DMS153 (cell line): ENCODE data around the gene GUF1.

ENCODE experiments used
- DNase-seq: peaks from one replicate; lab custom pipeline; 2025; lab: John Stamatoyannopoulos, UW

Gene GUF1, protein sequence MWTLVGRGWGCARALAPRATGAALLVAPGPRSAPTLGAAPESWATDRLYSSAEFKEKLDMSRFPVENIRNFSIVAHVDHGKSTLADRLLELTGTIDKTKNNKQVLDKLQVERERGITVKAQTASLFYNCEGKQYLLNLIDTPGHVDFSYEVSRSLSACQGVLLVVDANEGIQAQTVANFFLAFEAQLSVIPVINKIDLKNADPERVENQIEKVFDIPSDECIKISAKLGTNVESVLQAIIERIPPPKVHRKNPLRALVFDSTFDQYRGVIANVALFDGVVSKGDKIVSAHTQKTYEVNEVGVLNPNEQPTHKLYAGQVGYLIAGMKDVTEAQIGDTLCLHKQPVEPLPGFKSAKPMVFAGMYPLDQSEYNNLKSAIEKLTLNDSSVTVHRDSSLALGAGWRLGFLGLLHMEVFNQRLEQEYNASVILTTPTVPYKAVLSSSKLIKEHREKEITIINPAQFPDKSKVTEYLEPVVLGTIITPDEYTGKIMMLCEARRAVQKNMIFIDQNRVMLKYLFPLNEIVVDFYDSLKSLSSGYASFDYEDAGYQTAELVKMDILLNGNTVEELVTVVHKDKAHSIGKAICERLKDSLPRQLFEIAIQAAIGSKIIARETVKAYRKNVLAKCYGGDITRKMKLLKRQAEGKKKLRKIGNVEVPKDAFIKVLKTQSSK

DNA sequence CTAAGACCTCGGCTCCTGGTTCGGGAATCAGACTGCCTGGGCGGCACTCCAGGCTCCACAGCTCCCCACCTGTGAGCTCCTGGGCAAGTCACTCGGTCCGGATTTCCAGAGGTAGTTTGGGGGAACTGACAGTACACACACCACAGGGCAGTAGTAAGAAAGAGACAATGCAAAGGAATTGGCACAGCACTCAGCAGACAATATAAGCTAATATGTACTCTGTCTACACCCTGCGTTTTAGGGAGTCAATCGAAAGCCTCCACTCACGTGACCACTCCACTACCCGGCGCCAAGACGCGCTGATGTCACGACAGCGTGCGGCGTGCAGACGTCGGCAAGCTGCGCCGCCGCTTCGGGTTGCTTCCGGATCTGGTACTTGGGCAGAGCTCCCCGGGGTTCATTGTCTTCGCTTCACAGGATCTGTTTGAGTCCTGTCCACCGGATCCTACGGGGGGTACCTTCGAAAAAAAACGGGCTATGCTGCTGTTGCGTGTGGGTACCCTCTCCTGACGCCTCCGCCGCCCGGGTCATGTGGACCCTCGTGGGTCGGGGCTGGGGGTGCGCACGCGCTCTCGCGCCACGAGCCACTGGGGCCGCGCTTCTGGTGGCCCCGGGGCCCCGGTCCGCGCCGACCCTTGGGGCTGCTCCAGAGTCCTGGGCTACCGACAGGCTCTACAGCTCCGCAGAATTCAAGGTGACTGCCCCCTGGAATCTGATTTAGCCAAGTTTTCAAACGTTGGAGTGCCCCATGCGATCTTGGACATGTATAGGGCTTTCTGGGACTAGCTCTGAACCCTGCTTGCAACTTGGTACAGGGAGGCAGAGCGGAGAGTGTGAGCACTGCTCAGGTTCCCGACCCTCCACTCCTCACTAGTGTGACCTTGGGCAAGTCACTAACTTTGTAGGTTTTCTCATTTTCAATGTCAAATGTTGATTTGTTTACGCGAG is at the start of gene GUF1:
Gene GUF1 (plus strand): TSS at position 327 of the 948 bp plus-strand sequence. CDS start 203 bp downstream, at position 530.
- peak; percentile 48 for DNase-seq

DNA sequence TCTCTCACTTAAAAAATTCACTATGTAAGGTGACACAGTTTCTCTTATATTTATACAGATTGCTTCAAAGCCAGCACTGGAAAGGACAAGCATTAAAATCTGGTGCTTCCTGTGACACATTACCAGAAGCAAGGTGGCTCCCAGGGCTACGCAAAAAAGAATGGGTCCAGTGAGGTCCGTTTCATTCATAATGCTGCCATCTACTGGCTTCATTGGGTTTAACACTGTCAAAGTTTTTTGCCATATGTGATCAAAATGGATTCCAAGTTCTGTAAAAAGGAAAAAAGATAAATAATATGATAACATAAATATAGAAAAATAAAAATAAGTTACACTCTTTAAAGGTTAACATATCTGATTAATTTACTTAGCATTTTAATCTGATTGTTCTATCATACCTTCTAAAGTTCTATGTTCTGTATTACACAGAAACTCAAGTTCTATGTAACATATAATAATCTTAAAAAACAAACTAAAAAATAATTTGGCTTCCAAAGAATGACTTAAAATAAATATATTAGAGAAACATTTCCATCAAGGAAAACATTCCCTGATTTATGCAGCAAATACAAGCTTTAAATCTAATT is 48.8 kb upstream of the GUF1 start:
- DNase-seq, result no peak

DNA sequence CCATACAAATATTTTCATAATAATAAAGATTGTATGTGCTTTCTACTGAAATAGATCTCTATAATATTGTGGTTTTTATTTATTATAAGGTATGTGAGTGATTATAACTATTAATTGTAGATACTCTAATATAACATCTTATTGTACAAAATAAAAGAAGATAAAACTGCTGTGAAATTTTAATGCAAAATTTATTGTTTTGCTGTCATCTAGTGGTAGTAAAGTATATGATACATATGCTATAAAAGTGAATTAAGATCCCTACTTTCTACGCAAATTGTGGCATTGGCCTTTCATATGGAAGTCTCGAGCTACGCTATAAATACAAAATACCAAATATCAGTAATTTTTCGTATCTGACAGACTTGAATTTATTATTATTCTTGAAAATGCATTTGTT is 46.1 kb upstream of the GUF1 start:
- no peak for DNase-seq

DNA sequence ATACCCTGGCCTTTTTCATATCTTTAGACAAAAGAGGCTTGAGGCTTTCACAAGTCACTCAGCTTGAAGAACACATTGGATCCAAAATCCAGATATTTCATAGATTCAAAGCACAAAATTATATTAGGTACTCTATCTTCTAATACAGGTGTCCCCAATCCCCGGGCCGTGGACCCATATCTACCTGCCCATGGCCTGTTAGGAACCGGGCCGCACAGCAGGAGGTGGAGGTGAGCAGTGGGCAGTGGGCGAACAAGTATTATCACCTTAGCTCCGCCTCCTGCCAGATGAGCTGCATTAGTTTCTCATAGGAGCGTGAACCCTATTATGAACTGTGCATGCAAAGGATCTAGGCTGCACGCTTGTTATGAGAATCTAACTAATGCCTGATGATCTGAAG is 45.5 kb upstream of the GUF1 start:
- DNase-seq, result no peak

DNA sequence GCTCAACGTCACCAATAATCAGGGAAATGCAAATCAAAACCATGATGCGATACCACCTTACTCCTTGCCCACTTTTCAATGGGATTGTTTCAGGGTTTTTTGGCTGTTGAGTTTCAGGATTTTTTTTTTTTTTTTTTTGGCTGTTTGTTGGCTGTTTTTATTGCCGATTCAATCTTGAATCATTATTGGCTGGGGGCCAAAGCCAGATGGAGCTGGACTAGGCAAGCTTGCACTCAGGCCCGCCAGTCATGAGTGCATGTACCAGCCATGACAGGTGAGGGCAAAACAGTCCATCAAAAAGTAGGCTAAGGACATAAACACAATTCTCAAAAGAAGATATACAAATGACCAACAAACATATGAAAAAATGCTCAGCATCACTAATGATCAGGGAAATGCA is 40.1 kb upstream of the GUF1 start:
- DNase-seq, result no peak

DNA sequence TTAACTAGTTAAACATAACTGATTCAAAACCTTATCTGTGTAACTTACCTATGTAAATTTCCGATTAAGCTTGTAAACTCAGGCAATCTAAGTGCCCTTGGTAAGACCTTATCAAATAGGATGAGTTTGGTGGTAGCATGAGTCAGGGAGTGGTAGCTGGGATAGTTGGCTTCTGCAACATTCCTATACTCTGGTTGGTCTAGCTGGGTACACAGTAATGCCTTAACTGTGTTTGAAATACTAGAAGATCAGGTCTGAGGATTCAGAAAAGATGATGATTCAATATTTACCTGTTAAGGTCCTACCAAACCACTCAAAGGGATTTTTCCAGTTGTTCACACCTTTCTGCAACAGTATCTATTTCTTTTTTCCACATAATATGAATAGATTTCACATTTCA is 32.1 kb upstream of the GUF1 start:
- DNase-seq, result no peak

DNA sequence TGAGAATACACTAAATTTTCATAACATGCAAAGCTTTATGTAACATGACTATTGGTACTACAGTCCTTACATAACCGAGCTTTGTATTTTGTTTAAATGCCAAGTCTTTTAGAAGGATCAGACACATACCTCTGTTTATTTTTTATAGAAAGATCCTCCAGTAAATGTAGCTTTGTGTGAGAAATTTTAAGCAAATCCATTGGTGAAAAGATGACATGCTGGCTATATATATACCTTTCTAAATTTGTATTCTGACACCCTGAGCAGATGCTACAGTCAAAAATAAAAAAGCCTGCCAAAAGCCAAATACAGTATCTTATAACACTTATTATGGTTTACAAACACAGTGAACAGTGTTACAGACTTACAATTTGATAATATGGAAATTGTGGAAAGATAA is 26.8 kb upstream of the GUF1 start, which contains the start of gene YIPF7:
Gene YIPF7 (minus strand): TSS at position 201 of the 400 bp plus-strand sequence. CDS start 1,525 bp downstream, outside the sequence.
- DNase-seq, result no peak

DNA sequence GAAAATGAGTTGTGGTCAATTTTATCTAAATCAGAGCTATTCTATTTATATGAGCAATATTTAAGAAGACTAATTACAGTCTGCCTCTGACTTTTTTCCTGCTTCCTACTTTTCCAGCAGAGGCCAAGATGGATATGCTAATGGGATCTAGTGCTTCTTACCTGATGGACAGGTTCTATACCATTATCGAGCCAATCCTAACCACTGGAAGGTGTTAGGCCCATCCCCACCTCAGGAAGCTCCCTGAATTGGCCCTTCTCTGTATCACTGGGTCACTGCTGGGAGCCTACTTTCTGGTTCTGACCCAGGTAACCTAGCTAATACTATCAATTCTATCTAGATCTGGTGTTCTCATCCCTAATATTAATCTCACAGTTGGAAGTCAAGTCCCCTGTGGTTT is 26.2 kb upstream of the GUF1 start:
- no peak for DNase-seq

DNA sequence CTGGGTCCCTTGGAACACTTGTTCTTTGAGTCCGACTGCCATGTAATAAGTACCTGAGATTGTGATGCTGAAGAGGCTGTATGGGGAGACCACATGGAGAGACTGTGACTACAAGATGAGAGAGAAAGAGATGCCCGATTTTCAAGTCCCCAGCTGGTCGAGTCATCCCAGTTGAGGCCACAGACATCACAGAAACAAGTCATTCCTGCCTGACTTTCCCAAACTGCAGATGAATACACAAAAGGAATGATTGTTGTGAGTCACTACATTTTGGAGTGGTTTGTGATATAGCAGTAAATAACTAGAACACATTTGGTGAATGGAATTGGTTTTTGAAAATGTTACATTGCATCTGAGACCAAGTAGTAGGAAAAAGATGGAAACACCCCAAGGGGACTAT is 17.8 kb upstream of the GUF1 start:
- DNase-seq, result no peak

DNA sequence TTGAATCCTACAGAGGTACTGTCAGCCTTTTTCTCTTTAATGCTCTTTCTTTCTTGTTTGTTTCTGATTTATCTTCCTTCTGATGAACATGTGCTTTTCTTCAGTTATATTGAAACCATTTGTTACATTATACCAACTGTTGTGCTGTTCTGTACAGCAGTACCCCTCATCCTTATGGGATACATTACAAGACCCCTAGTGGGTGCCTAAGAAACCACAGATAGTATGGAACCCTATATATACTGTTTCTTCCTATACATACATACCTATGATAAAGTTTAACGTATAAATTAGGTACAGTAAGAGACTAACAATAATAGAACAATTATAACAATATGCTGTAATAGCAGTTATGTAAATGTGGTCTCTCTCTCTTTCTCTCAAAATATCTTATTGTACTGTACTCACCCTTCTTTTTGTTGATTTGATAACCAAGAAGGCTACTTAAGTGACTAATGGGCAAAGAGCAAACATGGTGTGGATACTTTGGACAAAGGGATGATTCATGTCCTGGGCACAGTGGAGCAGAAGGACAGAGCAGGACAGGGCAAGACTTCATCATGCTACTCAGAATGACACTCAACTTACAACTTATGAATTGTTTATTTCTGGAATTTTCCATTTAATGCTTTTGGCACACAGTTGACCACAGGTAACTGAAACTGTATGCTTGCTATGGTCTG is 16.1 kb upstream of the GUF1 start:
- no peak for DNase-seq

DNA sequence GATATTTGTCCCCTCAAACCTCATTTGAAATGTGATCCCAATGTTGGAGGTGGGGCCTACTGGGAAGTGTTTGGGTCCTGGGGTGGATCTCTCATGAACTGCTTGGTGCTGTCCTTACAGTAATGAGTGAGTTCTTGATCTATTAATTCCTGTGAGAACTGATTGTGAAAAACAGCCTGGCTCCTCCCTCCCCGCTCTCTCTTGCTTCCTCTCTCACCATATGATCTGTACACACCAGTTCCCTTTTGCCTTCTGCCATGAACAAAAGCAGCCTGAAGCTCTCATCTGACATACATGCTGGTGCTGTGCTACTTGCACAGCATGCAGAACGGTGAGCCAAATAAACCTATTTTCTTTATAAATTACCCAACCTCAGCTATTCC is 15.6 kb upstream of the GUF1 start:
- no peak for DNase-seq

DNA sequence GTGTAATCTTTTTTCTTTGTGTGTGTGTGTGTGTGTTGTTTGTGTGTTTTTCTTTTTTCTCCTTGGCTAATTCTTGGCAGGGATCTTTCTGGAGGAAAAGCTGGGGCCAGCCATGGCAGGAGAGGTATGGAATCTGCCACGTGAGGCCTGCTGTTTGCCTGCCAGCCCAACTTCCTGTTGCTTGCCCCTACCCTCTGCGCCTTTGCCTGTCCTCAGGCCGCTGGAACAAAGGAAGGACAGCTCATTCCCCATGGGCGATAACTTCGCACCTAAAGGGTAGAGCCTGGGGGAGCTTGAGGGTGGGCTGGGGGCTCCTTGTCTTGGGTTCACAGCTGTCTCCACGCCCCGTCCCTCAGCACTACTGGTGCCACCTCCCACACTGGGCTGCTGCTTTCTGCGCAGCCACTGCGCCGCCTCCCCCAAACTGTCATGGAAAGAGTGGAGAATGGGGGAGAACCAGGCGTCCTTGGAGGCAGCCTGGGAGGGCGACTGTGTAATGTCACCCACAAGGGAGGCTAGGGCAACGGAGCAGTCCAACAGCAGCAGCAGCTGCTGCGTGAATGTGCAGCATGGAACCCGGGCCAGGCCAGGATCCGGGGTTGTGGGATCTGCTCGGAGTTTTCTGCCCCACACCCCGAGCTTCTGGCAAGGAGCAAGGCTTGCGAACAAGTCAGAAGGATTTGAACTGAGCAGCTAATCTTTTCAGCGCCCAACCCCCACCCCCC is 14.5 kb upstream of the GUF1 start:
- DNase-seq, result no peak

DNA sequence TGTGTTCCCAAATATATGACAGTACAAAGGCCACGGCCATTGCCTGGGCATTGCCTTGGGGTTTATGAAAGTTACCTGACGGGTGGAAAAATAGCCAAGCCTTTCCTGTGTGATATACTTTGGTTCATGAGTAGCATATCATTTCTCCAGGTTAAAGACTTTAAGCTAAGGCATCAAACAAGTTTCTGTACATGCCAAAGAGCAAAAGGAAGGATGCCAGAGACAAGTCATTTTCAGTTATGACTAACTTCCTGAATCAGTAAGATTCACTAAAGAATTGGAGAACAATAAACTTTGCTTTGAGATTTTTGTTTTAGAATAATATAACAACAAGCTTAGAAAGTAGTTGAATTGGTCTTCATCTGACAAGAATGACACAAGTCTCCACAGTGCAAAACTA is 9.7 kb upstream of the GUF1 start:
- DNase-seq, result no peak

DNA sequence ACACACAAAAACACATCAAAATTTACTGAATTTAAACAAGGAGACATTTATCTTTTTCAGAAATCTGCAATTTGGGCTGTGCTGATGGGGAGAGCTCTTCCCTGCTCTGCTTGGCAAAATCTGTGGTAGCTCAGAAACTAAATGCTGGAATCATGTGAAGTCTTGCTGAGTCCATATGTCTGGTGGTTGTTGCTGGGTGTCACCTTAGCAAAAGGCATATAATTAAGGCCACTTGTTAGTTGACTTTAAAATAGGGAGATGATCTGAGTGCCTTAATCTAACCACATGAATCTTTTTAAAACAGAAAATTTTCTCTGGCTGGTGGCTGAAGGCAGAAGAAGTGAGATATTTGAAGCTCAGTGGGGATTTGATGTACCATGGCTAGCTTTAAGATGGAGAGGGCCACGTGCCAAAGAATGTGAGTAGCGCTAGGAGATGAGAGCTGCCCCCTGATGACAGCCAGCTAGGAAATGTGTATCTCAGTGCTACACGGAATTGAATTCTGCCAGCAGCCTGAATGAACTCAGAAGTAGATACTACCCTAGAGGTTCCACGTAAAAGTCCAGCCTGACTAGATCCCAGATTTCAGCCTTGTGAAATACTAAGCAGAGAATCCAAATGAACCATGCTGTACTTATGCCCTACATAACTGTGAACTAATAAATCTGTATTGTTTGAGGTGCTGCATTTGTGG is 7.6 kb upstream of the GUF1 start:
- DNase-seq, result no peak

DNA sequence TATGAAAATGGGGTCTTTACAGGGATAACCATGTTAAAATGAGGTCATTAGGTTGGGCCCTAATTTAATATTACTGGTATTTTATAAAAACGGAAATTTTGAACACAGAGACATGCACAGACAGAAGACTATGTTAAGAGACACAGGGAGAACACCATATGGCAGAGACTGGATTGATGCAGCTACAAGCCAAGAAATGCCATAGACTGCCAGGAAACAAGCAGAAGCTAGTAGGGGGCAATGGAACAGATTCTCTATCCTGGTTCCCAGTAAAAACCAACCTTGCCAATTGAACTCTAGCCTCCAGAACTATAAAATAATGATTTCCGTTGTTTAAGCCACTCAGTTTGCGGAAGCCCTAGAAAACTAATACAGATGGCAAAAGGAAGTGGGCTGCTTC is 6.6 kb upstream of the GUF1 start:
- DNase-seq, result no peak

DNA sequence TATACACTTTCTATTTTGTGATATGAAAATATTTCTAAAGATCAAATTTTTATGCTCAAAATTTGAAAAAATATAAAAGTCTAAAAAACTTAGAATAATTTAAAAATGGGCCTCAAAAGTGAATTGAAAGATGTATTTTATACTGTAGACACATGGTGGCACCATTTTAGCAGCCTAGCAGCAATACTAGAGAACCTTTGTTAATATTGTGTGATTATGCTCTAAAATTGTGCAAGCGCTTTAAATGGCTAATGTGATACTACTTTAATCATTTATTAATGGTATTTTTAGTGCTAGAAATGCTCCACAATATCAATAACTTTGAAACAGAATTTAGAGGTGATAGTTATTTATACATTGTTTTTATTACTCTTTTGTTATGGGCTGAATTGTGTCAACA is 3.7 kb upstream of the GUF1 start:
- no peak for DNase-seq

DNA sequence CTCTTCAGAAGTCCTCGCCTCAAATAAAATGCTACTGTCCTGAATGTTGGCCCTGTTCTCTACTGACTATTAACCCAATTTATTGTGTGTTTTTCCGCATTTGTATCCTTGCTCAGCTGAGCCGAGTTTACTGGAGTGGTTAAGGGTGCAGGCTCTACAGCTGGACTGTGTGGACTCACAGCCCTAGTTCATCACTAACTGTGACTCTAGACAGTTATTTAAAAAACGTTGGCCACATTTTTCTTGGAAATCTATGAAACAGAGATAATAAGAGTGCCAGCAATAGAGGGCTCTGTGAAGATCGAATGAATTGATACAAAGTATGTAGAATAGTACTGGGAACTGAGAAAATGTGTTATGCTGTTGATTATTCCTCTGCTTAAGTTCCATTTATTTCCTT is 2.9 kb upstream of the GUF1 start:
- DNase-seq, result no peak

DNA sequence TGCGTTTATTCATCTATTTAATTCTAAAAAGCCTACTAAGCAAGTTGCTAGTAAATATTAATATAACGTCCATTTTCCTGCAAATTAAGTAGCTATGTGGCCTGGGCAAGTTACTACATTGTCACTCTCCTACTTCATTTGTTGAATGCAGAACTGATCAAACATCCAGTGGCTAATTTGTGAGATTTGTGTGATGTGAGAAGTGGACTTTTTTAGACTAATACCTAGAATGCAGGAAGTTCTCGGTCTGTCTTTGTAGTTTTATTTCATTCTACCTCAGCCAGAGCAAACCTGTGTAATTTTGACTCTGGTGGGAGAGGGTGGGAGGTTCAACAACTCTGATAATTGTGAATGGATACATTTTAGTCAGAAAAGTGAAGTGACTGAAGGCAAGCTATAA is 840 bp downstream of the GUF1 start:
- DNase-seq, result no peak

DNA sequence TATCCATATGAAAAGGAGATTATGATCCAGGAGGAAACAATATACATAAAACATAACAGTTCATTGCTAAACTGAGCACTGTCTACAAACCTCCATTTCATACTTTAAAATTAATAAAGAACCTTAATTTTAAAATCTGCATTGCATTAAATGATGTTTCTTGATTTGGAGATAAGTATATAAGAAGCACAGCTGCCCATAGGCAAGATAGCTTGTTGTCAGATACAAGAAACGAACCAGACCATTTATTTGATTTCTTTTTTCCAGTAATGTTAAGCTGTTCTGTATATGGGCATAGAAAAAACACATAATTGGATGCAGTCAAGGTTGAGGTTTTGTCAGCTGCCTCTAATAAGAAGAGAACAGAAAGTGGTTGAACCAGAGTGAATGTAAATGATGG is 6.4 kb downstream of the GUF1 start:
- no peak for DNase-seq

DNA sequence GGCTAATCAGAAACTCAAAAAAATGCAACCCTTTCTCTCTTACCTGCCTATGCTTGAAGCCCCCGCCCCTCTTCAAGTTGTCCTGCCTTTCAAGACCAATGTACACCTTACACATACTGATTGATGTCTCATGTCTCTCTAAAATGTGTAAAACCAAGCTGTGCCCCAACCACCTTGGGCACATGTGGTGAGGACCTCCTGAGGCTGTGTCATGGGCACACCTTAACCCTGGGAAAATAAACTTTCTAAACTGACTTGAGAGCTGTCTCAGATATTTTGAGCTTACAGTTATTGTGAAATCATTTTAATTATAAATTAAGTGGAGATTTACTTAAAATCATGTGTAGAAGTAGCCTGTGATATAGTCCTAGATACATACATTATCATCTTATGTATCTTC is 22.2 kb downstream of the GUF1 start:
- no peak for DNase-seq
